HG02852 (cell line): ENCODE measurements around the gene LEP.
"Not testable (repeated sequence)": the region's sequence is repeated elsewhere in the genome, so short reads cannot be mapped to it uniquely, and the experiment has no call there.

ENCODE experiments used
- ATAC-seq: cut with Tn5 transposase; IDR thresholded peaks from one replicate; pipeline ENCODE4 v1.9.1; 2021; ENCODE audit warnings: mild to moderate bottlenecking, moderate library complexity; ENCODE audit not compliant: unreplicated experiment

LEP gene

GRCh38 chr7:128270826-128271272, 29.8 kb downstream of the LEP start:
- ATAC-seq = no peak

DNA sequence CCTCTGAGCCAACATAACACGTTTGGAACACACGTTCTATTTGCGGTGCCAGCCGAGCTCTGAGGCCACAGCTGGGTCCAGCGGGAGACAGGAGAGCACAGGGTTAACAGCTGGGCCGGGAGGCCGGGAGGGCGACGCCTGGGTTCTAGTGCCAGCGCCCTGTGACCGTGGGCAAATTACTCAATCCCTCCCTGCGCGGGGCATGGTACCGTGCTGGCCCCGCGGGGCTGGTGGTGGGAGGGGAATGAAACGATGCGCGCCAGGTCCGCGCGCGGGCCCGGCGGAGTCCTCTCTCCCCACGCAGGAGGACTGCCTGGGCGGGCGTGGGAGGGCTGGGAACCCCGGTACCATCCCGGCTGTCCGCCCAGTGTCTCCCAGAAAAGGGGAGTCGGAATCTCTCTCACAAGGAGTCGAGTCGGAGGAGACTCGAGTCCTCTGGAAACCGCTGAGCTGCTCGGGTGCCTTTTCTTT, 30.4 kb downstream of the LEP start:
- ATAC-seq = no peak

GRCh38 chr7:128271942-128272481, 30.9 kb downstream of the LEP start:
- ATAC-seq = no peak

DNA sequence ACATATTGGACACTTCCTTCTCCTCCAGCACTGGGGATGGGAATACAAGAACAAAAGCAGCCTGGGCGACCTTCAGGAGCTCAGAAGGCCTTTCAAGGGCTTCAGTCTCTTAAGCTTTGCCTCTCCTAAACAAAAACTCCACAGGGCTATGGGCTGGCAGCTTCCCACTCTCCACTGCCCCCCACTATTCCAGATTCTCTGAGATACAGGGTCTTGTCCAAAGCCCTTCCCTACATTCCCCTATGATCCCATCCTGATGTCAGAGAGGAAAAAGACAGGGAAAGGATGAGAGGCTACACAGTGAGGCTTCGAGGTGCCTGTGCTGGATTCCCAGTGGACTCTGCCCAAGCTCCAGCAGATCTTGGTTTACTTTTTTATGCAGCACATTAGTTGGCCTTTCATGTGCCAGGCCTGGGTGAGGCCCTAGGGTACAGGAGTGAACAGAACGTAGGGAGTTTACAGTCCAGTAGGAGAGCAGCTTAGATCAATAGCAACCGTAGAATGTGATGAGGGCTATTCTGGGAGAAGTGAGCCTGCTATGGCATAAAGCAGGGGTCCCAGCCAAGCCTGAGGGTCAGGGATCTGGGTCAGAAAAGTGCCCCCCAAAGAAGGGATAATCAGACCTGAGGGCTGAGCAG, 33.3 kb downstream of the LEP start:
- no peak for ATAC-seq

- no peak for ATAC-seq
Observed at GRCh38 chr7:128274884-128275603, 34.0 kb downstream of the LEP start.

DNA sequence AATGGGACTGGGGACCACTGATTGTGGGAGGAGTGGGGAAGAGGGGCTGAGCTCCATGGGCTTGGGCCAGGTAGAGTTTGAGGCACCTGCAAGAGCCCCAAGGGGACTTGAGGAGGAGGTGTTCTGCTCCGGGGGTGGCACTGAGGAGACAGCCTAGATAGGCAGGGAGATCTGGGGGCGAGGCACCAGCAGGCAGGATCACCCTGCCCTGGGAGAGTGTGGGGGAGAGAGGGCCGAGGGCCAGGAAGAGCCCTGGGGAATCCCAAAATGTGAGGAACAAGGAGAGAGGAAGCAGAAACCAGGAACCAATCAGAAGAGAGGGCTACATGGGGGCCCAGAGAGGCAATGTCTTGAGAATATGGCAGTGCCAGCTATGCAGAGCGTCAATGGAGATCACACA, 34.6 kb downstream of the LEP start:
- no peak for ATAC-seq

DNA sequence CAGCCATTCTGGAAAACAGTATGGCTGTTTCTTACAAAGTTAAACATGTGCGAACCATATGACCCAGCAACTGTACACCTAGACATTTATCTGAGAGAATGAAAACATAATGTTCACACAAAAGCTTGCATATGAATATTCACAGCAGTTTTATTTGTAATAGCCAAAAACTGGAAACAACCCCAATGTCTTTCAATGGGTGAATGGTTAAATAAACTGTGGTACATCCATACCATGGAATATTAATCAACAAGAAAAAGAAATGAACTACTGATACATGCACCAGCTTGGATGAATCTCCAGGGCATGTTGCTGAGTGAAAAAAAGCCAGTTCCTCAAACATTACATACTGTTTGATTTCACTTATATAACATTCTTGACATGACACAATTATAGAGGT, 37.3 kb downstream of the LEP start:
- ATAC-seq = no peak

DNA sequence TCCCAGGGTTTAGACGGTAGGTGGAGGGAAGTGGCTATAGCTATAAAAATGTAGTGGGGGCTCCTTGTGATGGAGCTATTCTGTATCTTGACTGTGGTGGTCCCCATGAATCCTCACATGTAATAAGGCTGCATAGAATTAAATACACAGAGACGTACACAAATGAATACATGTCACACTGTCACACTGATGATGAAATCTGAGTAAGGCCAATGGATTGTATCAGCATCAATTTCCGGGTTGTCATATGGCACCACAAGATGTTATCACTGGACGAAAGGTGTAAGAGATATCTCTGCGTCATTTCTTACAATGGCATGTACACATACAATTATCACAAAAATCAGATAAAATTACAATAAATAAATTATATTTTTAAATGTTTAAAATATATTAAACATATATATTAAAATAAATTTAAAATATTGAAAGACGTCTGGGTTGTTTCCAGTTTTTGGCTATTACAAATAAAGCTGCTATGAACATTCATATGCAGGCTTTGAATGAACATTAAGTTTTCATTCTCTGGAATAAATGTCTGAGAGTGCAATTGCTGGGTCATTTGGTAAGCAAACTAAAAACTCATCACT, 38.1 kb downstream of the LEP start:
- ATAC-seq = no peak

DNA sequence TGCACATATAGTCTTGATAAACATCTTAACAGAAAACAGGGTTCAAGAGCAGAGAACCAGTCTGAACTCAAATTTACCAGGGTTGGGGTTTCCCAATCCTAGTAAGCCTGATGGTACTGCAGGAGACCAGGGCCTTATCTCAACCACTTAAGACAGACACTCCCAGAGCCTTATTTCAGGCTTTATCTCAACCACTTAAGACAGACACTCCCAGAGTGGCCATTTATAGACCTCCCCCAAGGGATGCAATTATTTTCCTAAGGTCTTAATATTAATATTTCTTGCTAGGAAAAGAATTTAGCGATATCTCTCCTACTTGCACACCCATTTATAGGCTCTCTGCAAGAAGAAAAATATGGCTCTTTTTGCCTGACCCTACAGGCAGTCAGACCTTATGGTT, 39.4 kb downstream of the LEP start:
- ATAC-seq = not testable (repeated sequence)

- ATAC-seq = no peak
Observed at GRCh38 chr7:128281605-128282380, 40.7 kb downstream of the LEP start.

- ATAC-seq = no peak
Observed at GRCh38 chr7:128284102-128284501, 43.0 kb downstream of the LEP start.

DNA sequence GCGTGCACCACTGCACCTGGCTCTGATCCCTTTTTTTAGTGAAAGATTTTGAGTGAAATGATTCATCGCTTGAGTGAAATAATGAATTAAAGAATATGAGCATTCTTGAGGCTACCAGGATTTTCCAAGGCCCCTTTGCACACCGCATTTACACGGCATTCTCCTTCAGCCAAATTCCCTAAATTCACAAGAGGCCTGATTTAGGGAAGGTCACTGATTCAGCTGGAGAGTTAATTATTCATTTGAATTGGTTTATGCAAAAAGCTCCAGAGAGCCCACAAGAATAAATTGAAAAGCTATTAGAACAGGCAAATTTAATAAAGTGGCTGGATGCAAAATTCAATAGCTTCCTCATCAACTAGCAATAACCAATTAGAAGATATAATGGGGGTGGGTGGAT, 46.5 kb downstream of the LEP start:
- no peak for ATAC-seq

- not testable (repeated sequence) for ATAC-seq
Observed at GRCh38 chr7:128298004-128298403, 56.9 kb downstream of the LEP start.

DNA sequence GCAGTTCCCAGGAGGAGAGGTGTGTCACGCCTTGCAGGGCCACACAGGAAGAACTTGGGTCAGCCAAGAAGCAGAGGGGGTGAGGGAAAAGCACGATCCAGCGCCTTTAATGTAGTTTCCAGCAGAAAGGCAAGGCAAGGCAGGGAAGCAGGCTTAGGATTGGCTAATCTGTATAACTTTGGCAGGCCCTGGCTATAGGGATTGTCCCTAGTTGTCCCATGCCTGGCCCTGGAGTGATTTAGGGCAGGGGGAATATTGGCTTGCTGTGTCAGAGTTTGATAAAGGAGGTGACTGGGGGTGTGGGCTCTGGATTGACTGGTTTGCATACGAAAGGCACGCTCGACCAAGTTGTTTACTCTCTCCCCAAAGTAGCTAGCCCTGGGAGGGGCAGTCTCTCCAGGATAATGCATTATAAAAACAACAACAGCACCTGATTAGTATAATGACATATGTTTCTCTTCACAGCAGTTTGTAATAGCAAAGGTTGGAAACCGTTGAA, 58.1 kb downstream of the LEP start:
- no peak for ATAC-seq

DNA sequence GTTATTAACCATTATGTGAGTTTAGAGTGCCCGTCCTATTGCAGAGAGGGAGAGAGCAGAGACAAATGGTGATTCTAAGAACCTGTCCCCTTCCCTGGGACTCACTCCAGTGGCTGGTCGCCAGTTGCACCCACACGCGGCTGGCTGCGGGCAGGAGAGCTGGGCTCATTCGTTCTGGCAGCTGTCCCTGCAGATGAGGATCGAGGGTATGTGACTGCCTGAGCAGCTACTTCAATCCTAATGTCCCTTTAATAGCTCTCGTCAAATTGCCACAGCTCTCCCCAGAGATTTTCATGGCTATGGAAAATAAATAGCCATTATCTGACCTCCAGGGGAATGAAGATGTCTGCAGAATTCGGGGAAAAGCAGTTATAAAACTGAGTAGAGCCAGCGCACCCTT, 61.1 kb downstream of the LEP start:
- ATAC-seq = no peak

GRCh38 chr7:128303133-128303532, 62.1 kb downstream of the LEP start:
- no peak for ATAC-seq

DNA sequence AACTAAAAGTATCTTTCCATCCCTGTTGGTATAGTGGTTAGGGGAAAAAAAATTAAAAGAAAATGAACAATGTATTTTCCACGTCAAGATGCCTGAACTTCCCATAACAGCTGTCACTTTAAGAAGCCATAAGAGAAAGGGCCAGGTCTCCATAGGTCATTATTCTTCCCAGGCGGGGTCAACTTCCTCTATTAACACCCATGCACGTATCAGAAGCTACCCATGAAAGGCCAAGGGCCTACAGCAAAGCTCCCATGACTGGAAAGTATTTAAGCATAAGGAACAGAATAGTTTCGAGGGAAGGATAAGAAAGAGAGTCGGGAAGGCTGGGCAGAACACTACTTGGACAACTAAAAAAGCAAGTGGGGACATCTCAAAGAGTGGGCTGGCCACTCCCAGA, 62.6 kb downstream of the LEP start:
- no peak for ATAC-seq

DNA sequence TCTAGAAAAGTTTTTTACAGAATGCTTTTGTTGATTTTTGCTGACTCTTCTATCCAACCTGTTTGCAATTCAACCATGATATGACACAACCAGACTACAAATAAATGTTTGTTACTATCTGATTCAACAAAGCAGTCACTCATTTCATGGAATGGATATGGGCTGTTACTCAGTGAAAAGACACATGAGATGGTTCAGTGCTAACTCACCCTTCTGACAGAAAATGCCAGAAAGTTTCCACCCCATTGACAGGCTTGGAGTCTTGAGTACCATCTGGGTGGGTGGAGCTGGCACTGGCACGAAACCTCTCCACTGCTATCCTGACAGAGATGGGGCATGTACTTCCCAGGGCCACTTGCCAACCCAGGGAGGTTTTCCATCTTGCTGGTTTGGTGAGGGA, 63.1 kb downstream of the LEP start:
- no peak for ATAC-seq

DNA sequence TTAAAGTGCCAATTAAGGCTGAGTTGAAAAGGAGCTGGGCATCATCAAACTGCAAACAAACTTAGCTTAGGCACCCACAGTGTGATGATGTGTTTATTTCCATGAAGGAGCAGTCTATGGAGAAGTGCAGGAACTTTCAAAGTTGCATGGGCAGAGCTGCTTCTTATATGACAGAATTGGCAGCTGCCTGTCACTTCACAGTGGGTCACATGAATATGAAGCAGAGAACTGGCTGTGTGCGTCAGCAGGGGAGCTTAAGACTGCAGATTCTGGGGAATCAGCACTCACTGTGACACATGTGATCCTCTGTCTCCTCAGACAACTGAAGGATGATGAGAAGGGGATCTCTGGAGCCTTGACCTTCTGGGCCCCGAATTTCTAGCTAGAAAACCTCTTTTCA, 66.0 kb downstream of the LEP start:
- ATAC-seq = no peak
